GM18499 (cell line): ENCODE results near the gene ZBTB16.
"Not testable (repeated sequence)": the region's sequence is repeated elsewhere in the genome, so short reads cannot be mapped to it uniquely, and the experiment has no call there.

Experiments
- ATAC-seq: cut with Tn5 transposase; IDR thresholded peaks from one replicate; pipeline ENCODE4 v1.9.1; 2021; ENCODE audit warnings: moderate number of reproducible peaks; ENCODE audit not compliant: insufficient read depth, unreplicated experiment

Gene ZBTB16

DNA sequence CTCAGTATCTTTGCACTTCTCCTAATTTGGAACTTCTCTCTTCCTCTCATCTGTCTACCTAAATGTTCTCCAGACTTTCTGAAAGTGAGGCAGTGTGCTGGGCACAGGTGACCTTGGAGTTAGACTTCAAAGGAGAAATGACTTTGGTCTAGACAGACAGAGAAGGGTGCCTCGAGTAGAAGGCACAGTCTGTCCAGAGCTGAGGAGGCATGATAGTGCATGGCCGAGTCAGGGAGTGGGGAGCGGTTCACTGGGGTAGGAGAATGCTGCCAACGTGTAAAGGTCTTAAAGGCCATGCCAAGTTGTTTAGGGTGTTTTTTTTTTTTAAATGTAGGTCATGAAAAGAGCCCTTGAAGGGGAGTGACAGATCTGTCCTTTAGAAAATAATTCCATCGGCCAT is 17.3 kb upstream of the ZBTB16 start:
- no peak for ATAC-seq

- no peak for ATAC-seq
Measured at GRCh38 chr11:114044042-114044871, 15.3 kb upstream of the ZBTB16 start.

GRCh38 chr11:114047327-114047726 is 12.2 kb upstream of the ZBTB16 start:
- ATAC-seq: no peak

DNA sequence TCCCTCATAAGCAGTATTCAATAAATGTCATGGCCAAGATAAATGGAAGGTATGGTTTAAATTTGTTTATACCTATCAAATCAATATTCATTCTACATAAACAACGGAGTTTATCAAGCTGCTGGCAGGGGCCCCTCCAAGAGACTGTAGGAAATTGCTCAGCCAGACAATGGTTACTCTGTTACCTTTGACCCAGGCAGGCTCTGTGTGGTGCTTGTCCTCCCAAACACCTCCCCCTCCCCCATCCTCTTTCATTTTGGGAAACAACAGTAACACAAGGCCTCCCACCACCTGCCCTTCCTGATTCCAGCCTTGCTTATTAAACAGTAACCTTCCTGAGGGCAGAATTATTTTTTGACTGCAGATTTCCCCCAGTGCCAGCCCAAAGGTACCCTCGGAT is 10.5 kb upstream of the ZBTB16 start:
- no peak for ATAC-seq

GRCh38 chr11:114049766-114050165 is 9.7 kb upstream of the ZBTB16 start:
- ATAC-seq: not testable (repeated sequence)

DNA sequence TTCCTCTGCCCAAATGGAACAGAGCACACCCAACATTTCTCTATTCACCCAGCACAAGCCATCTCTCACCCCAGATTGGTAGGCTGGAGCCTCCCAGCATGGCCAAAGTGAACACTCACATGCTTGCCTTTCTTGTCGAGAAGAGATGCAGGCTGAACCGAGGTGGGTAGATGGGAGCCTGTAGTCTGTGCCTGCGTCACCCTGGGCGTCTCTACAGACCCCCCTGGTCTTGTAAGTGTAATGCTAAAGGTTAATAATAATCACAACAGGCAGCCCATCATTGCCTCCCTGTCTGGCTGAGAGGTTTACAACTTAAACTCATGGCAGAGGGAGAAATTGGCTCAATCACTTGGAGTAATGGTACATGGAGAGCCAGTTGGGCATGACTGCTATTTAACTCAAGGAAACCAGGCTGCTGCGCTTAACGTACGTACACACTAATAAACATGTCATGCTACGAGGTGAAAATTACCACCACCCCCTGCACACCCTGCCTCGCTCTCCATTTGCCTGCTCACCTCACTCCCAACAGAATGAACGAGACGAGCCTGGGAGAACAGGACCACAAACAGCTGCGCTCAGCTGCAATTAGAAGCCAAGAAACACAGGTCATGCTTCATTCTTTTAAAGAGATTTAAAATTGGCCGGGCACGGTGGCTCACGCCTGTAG is 9.1 kb upstream of the ZBTB16 start:
- ATAC-seq: no peak

GRCh38 chr11:114051558-114051957 is 8.0 kb upstream of the ZBTB16 start:
- ATAC-seq: no peak

GRCh38 chr11:114052160-114052559 is 7.4 kb upstream of the ZBTB16 start:
- no peak for ATAC-seq

DNA sequence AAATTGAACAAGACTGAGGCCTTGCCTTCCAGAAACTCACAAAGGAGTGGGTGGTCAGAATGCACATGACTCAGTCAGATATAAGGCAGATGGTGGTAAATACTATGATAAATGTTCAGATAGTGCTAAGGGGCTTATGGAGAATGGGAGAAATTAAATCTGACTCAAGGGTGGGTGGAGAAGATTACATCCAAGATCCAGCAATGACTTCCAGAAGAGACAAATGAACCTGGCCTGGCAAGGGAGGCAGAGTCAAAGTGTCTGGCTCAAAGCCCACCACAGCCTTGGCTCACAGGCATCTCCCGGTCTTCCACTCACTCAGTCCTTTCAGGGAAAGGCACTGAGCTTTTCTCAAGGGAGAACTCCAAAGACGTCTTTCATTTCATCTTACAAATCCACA is 6.1 kb upstream of the ZBTB16 start:
- ATAC-seq: no peak

DNA sequence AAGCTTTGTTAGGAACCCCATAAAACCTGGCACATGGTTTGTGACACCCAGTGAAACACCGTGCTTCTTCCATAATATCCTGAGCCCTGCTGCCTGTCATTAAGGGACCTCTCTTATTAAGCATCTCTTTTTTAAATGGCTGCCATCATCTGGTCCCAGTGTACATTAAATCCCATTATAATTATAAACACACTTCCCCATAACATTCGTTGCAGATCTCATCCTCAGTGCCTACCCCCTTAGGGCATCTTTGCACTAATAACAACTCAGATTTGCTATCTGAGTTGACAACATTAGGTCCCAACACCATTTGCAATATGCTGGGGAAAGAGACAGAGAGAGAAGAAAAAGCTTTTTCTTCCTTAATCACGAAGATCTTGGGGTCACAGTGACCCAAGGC is 4.7 kb upstream of the ZBTB16 start:
- no peak for ATAC-seq

GRCh38 chr11:114056409-114056808 is 3.1 kb upstream of the ZBTB16 start:
- ATAC-seq: no peak

- ATAC-seq: no peak
Measured at GRCh38 chr11:114057147-114057546, 2.4 kb upstream of the ZBTB16 start.

- no peak for ATAC-seq
Measured at GRCh38 chr11:114057605-114058004, 1.9 kb upstream of the ZBTB16 start.

- ATAC-seq: no peak
Measured at GRCh38 chr11:114058026-114058706, 1.3 kb upstream of the ZBTB16 start.

DNA sequence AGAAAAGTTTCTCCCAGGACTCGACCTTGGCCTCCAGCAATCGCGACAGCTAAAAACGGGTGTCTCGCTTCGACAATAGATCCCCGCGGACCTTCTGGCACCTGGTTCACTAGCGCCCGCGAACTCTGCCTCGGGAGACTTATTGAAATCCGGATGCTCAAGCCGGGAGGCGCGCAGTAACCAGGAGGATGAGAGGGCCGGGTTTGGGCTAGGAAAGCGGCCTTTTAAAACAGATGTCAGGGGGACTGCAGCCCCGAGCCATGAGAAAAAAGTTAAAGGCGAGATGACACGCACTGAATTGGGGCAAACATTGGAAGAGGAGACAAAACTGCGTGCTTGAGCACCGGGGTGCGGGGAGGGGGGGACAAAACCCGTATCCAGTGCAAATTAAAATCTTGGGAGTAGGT is 637 bp upstream of the ZBTB16 start:
- no peak for ATAC-seq

DNA sequence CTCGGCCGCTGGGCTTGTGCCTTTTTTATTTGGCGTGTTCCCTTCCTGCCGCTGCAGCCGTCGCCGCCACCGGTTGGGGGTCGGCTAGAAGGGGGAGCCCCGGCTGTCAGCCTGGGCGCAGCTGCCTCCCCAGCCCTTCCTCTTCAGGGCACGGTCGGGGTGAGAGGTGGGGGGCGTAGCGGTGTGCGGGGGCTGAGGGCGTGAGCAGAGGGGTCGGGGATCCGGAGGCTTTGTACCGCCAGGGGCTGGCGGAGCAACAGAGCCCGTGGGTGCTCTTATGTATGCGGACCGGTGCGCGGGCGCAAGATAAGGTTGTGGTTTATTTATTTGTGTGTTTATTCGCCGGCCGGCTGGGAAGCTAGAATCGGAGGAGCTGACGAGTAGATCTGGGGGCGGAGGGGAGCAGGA is 477 bp downstream of the ZBTB16 start:
- ATAC-seq: no peak

DNA sequence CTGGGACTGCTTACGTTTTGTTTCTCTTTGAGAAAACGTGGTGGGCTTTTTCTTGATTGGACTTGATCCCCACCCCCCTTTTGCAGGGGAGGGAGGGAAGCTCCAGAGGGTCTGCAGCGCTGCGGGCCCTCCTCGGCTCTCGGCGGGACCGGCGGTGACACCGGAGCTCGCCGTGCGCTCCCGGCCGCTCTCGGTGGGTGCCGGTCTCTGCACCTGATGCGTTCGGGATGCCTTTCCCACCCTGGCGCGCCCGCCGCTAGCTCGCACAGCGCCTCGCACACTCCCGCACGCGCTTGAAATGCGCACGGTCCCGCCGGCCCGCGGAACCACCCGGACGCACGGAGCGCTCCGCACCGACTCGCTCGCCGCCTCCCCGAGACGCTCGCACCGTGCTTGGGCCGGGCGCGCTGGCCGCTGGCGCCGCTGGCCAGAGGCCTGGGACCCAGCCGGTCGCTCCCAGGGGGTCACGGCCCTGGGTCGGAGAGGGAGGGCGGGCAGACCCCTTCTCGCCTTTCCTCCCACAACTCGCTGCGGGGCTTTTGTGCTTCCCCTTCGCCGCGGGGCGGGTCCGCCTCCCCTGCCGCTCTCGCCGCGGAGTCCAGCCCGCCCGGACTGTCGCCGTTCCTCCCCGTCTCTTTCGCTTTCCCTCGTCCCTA is 1.0 kb downstream of the ZBTB16 start:
- ATAC-seq: no peak

- ATAC-seq: no peak
Measured at GRCh38 chr11:114061048-114061680, 1.7 kb downstream of the ZBTB16 start.

- no peak for ATAC-seq
Measured at GRCh38 chr11:114061681-114062049, 2.2 kb downstream of the ZBTB16 start.

DNA sequence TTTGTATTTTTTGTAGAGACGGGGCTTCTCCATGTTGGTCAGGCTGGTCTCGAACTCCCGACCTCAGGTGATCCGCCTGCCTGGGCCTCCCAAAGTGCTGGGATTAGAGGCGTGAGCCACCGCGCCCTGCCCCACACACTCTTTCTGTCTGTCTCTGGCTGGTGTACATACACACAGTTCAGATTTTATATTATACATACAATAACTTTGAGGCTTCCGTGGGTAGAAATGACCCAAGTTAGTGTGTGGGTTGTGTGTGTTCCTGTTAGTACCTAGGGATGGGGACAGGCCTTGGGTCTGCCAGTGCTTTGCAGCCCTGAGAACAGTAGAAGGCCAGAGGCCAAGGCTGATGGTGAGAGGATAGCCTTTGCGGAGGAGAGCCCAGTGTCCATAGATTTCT is 2.8 kb downstream of the ZBTB16 start:
- no peak for ATAC-seq
